Epithelial cell of proximal tubule (primary cell): ENCODE data around the gene YOD1. TPM values are rescaled to one million over a fixed set of nuclear protein-coding genes. Genes with fewer than 3 reads are reported as not detected.

ENCODE experiments used
- DNase-seq: peaks from one replicate; pipeline ENCODE4 v3.0.0-alpha.2; 2011; ENCODE audit warnings: low read depth
- H3K4me3 ChIP-seq: 2 replicates; pipeline ENCODE4 v1.5.1; 2011; ENCODE audit warnings: low read depth, mild to moderate bottlenecking, low read length
- total RNA-seq: library from RNA; depleted of rRNA; stranded (reverse); fragments of >200 nt; gene quantifications from 2 replicates; pipeline ENCODE4 v1.2.3, GENCODE V29; 2015
- TF ChIP-seq, protein P1 (sequence below): conservative IDR thresholded peaks from 2 replicates; pipeline ENCODE4 v1.5.1; 2012; ENCODE audit warnings: low read depth, mild to moderate bottlenecking, low read length

The YOD1 gene
- total RNA-seq, 1 donor from 2014 or later: 6.7 TPM

DNA sequence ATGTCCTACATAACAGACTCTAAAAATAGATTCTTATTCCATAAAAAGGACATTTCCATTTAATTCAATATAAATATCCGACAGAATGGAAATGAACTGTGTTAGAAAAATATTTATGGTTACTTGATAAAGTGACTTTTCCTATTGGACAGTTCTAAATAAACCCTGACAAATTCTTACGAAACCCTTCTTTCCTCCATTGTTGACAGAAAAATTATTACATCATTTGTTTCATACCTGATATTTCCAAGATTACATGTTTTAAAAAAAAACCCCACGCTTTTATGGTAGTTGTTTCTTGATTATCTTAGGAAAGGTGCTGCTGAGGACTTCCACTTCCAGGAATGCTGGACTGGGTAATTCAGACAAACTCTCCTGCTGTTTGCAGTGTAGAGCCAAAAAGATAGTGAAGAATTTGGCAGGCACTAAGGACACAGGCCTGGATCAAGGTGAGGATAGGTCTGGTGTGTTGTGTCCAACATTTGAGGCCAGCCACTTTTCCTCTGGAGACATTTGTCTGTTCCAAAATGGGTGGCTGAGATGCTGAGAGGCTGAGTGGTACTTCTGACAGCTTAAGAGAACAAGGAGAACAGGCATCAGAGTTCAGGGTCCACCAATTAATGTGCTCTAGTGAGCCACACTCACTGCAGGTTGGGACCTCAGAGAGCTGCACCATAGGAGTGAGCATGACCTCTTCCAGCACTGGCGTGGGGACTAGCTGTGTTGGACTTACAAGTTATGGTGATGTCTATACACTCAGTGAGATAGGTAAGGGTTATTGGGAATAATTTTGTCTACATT, 11.4 kb downstream of the YOD1 start:
- DNase-seq: no peak
- H3K4me3 ChIP-seq: no peak overlapping the region
- TF ChIP-seq, protein P1, sequence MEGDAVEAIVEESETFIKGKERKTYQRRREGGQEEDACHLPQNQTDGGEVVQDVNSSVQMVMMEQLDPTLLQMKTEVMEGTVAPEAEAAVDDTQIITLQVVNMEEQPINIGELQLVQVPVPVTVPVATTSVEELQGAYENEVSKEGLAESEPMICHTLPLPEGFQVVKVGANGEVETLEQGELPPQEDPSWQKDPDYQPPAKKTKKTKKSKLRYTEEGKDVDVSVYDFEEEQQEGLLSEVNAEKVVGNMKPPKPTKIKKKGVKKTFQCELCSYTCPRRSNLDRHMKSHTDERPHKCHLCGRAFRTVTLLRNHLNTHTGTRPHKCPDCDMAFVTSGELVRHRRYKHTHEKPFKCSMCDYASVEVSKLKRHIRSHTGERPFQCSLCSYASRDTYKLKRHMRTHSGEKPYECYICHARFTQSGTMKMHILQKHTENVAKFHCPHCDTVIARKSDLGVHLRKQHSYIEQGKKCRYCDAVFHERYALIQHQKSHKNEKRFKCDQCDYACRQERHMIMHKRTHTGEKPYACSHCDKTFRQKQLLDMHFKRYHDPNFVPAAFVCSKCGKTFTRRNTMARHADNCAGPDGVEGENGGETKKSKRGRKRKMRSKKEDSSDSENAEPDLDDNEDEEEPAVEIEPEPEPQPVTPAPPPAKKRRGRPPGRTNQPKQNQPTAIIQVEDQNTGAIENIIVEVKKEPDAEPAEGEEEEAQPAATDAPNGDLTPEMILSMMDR: no peak

DNA sequence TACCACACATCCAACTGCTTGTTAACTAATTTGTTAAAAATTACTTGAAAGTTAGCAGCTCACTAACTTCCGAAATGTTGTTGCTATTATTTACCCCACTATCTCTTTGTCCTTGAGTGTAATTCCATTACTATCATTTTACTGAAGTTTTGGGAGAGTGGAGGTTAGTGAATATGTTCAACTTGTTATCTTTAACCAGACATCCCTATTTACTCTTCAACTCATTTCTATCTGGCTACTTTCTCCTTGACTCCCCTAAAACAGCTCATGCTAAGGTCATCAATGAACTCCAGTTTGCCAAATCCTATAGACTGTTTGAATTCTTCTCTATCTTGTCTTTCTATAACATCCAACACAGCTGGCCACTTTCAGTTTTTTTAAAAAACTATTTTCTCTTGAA, 14.1 kb downstream of the YOD1 start:
- TF ChIP-seq, protein P1: no peak
- no peak for DNase-seq

DNA sequence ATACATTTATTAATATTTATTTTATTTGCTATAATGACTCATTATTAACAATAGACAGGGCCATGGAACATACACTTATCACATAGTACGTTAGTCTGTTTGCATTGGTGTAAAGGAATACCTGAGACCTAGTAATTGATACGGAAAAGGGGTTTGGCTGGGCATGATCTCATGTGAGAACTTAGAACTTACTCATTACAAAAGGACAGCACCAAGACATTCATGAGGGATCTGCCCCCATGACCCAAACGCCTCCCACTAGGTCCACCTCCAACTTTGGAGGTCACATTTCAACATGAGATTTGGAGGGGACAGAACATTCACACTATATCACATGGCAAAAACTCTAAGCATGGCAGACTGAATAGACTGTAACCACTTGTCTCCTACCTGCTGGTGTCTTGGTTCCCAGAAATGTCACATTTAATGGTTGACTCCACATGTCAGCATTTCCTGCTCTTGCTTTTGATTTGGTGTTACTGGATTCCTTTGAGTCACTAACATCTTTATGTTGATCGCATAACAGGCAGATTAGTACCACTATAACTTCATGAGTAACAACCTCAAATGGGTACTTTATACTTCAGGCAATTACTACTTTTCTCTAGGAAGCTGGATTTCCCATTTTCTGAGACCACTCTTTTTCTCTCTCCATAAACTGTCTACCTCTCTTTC, 15.0 kb downstream of the YOD1 start:
- H3K4me3 ChIP-seq: no peak overlapping the region
- TF ChIP-seq, protein P1: no peak
- no peak for DNase-seq

More for the DNA sequence above, 14.1 kb downstream of the YOD1 start:
- H3K4me3 ChIP-seq: no peak overlapping the region

DNA sequence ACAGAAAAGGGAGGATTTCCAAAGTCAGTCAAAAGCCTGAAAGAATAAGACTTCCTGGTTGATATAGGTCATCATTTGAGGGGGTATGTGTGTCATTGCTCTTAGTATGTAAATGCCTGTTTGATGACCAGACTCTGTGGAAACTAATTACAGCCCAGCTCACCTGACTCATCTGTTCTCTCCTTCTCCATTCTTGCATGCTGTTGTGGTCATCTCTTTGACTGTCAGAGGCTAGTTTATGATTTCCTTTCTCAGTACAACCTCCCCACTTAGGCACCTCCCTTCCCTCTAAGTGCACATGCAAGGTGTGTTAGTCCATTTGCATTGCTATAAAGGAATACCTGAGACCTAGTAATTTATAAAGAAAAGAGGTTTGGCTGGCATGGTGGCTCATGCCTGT, 16.0 kb downstream of the YOD1 start:
- no peak overlapping the region for H3K4me3 ChIP-seq
- TF ChIP-seq, protein P1: no peak
- peak; percentile 95 for DNase-seq

DNA sequence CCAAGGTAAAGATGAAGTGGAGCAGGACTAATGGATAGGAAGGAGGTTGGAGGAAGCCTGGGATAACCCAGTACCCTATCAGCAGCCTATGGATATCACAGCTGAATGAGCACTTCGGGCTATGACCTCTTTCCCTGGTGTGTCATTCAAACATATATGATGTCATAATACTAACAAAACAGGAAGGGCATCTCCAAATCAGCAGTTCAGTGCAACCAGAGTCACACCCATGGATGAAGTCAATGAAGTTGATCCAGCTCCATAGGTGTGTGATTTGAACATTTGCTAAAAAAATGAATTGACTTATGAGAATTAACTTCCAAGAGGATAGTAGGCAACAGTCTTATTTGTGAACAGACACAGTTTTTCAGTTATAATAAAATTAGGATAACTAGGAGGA, 16.8 kb downstream of the YOD1 start:
- no peak for DNase-seq
- no peak overlapping the region for H3K4me3 ChIP-seq
- TF ChIP-seq, protein P1: no peak

DNA sequence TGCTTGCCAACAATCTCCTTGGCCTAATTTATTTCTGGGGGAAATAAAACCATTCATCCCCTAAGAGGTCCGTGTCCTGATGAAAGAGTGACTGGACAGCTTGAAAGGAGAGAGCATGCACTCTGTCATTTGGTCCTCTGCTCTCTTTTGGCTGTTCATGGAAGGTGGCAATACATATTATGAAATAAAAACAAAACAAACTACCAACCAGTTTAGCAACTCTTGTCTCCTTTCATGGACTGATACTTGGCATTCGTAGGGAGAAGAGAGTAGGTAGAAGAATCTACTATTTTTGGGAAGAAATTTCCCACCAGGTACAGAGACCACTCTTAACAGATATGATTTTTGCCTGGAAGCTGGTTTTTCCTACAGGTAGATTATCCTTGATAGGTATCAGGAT, 17.7 kb downstream of the YOD1 start:
- H3K4me3 ChIP-seq: no peak overlapping the region
- no peak for DNase-seq
- TF ChIP-seq, protein P1: no peak

DNA sequence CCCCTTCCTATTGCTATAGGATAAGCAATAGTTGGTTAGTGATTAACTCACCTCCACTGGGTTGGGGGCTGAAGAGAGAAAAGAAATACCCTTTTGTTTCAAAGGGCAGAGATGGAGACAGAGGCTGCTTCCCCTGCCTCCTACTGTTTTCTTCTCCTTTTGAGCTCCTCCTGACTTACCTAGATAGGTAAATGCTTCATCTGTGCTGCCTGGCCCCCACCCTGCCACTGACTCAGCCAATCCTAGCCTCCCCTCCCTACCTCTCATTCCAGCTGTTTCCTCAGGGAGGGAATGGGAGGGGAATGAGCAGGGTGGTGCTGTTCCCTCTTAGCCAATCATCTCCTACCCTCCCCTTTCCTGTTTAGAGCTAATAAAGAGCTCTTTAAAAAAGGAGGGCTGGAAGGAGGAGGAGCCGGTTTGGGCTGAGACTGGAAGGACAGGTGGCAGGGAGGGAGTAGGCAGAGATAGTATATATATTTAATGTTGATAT, 18.4 kb downstream of the YOD1 start, which contains the start of gene C1orf116:
TSS of gene C1orf116 (minus strand) at position 229 of the 490 bp plus-strand sequence. CDS start 5,158 bp downstream, outside the sequence.
- H3K4me3 ChIP-seq: peak within 1 kb of the TSS; percentile 53
- no peak for DNase-seq
- TF ChIP-seq, protein P1: no peak
